Immature natural killer cell (primary cell): ENCODE results near the gene HMGXB4. TPM values are rescaled to one million over a fixed set of nuclear protein-coding genes. Genes with fewer than 3 reads are reported as not detected.

Experiments used
- DNase-seq, 3 donors: peaks; one replicate each; pipeline ENCODE4 v3.0.0; 2022; ENCODE audit warnings: mixed read lengths in 1 of 3
- H3K27ac Mint-ChIP-seq, 6 donors: one replicate each; pipeline ENCODE4 v1.8.0; 2020; ENCODE audit warnings: mixed read lengths in 6 of 6, mild to moderate bottlenecking in 5 of 6, inconsistent platforms in 4 of 6, moderate library complexity in 3 of 6
- H3K27me3 Mint-ChIP-seq, 3 donors: one replicate each; pipeline ENCODE4 v1.8.0; 2020 to 2021; ENCODE audit warnings: low read depth in 3 of 3, mild to moderate bottlenecking in 3 of 3, mixed read lengths in 3 of 3, moderate library complexity in 3 of 3, inconsistent platforms in 1 of 3
- H3K36me3 Mint-ChIP-seq, 3 donors: one replicate each; pipeline ENCODE4 v1.8.0; 2020; ENCODE audit warnings: mixed read lengths in 3 of 3, inconsistent platforms in 2 of 3, mild to moderate bottlenecking in 2 of 3
- H3K4me1 Mint-ChIP-seq, 2 donors: one replicate each; pipeline ENCODE4 v1.8.0; 2020; ENCODE audit warnings: inconsistent platforms in 2 of 2, mild to moderate bottlenecking in 2 of 2, mixed read lengths in 2 of 2, moderate library complexity in 1 of 2
- H3K4me3 Mint-ChIP-seq, 5 donors: one replicate each; pipeline ENCODE4 v1.8.0; 2020; ENCODE audit warnings: mild to moderate bottlenecking in 5 of 5, mixed read lengths in 5 of 5, inconsistent platforms in 3 of 5, moderate library complexity in 3 of 5
- H3K9me3 Mint-ChIP-seq, 6 donors: one replicate each; pipeline ENCODE4 v1.8.0; 2020; ENCODE audit warnings: mild to moderate bottlenecking in 6 of 6, mixed read lengths in 6 of 6, inconsistent platforms in 4 of 6, moderate library complexity in 3 of 6
- polyA plus RNA-seq, 3 donors: library from polyadenylated mRNA; unstranded; fragments of 300-500 nt; fragmentation: Illumina TruSeq; gene quantifications; one replicate each; pipeline ENCODE4 v1.2.3, GENCODE V29; 2021

HMGXB4 gene
- polyA plus RNA-seq, 3 donors from 2014 or later: 13.1 to 16.0 (median 15.3) TPM

- H3K36me3 Mint-ChIP-seq: peaks cover 4 to 20% (median 17%) of the 10 kb centered on the region in 3 donors
- no peak overlapping the region for H3K27ac Mint-ChIP-seq
- H3K9me3 Mint-ChIP-seq: no peaks in the 10 kb centered on the region
- peaks cover 5 to 8% of the 10 kb centered on the region in 2 donors for H3K4me1 Mint-ChIP-seq
- H3K27me3 Mint-ChIP-seq: peaks cover 0 to 1% (median 0%) of the 10 kb centered on the region in 3 donors
- DNase-seq: no peak
- no peak overlapping the region for H3K4me3 Mint-ChIP-seq
Measured at GRCh38 chr22:35275580-35275979, 18.3 kb downstream of the HMGXB4 start.

DNA sequence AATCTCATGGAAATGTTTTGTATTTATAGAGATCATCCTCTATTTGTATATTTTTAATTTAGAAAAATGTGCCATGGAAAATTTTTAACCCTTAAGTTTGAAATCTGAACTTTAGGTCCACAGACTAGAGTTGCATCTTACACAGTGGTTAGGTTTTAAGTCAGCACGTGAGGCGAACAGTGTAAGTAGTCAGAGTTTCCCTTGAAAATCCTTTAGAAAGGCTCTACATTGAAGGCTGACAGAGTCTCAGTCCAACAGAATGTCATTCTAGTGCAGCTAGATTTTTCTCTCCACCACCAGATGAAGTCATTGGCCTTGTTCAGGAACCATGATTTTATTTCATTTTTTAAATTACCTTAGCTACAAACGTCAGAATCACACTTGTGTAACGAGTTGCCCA, 18.7 kb downstream of the HMGXB4 start:
- peaks cover 5 to 8% of the 10 kb centered on the region in 2 donors for H3K4me1 Mint-ChIP-seq
- H3K9me3 Mint-ChIP-seq: no peaks in the 10 kb centered on the region
- peaks cover 0 to 1% (median 0%) of the 10 kb centered on the region in 3 donors for H3K27me3 Mint-ChIP-seq
- no peak overlapping the region for H3K4me3 Mint-ChIP-seq
- DNase-seq: no peak
- H3K27ac Mint-ChIP-seq: no peak overlapping the region
- H3K36me3 Mint-ChIP-seq: peaks cover 4 to 20% (median 18%) of the 10 kb centered on the region in 3 donors

DNA sequence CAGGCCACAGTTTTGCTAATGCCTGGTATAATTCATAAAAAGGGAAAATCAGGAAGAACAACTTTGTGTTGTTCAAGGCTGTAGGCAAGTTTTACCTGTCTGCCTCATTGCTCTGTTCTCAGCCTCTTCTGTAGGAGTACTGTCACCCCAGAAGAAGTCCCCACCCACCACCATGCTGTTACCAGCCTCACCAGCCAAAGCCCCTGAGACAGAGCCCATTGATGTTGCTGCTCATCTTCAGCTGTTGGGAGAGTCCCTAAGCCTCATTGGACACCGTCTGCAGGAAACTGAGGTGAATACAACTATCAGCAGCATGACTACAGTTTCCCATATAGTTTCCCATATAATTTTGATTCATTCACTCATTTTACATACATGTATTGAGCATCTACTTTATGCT, 30.8 kb downstream of the HMGXB4 start:
- no peaks in the 10 kb centered on the region for H3K9me3 Mint-ChIP-seq
- H3K27ac Mint-ChIP-seq: no peak overlapping the region
- H3K36me3 Mint-ChIP-seq: peaks cover 14 to 48% (median 21%) of the 10 kb centered on the region in 3 donors
- H3K4me3 Mint-ChIP-seq: no peak overlapping the region
- H3K4me1 Mint-ChIP-seq: no peaks in the 10 kb centered on the region
- H3K27me3 Mint-ChIP-seq: no peaks in the 10 kb centered on the region
- no peak for DNase-seq

GRCh38 chr22:35292786-35293185, 35.5 kb downstream of the HMGXB4 start:
- Mint-ChIP-seq H3K27ac (no peak overlapping the region), H3K4me3 (no peak overlapping the region), H3K4me1 (no peaks in the 10 kb centered on the region), H3K36me3 (peaks cover 11 to 39% (median 24%) of the 10 kb centered on the region in 3 donors), H3K9me3 (no peaks in the 10 kb centered on the region), H3K27me3 (peaks cover 0 to 2% (median 0%) of the 10 kb centered on the region in 3 donors)
- DNase-seq: no peak

DNA sequence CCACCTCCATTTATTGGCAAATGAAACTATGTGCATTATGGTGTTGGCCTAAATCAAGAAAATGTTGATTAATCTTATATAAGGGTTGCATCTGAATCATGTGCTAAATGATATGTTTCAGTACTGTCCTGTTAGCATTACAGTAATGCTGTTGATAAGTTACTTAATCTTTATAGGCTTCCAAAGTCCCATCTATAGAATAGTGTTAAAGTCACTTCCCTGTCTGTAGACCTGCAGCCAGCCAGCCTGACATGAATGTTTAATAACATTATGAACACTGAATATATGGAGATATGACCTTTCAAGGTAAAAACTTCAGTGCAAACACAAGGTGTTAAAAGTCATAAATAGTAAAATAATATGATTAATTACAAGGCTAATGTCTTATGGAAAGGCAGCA, 38.8 kb downstream of the HMGXB4 start:
- Mint-ChIP-seq H3K9me3 (no peaks in the 10 kb centered on the region), H3K36me3 (peaks cover 7 to 21% (median 18%) of the 10 kb centered on the region in 3 donors), H3K4me1 (peaks cover 11 to 20% of the 10 kb centered on the region in 2 donors), H3K4me3 (no peak overlapping the region), H3K27me3 (peaks cover 8 to 16% (median 8%) of the 10 kb centered on the region in 3 donors), H3K27ac (peak overlapping the region in 1 of 6 donors; percentile 61)
- no peak for DNase-seq

- Mint-ChIP-seq H3K27ac (peak overlapping the region; percentile 93 to 99 (median 98)), H3K4me3 (peak overlapping the region; percentile 96 to 99 (median 97)), H3K27me3 (peaks cover 8 to 16% (median 10%) of the 10 kb centered on the region in 3 donors), H3K4me1 (peaks cover 18 to 28% of the 10 kb centered on the region in 2 donors), H3K36me3 (peaks cover 0 to 6% (median 0%) of the 10 kb centered on the region in 3 donors), H3K9me3 (no peaks in the 10 kb centered on the region)
- DNase-seq: no peak
Measured at GRCh38 chr22:35299217-35299672, 42.0 kb downstream of the HMGXB4 start.

DNA sequence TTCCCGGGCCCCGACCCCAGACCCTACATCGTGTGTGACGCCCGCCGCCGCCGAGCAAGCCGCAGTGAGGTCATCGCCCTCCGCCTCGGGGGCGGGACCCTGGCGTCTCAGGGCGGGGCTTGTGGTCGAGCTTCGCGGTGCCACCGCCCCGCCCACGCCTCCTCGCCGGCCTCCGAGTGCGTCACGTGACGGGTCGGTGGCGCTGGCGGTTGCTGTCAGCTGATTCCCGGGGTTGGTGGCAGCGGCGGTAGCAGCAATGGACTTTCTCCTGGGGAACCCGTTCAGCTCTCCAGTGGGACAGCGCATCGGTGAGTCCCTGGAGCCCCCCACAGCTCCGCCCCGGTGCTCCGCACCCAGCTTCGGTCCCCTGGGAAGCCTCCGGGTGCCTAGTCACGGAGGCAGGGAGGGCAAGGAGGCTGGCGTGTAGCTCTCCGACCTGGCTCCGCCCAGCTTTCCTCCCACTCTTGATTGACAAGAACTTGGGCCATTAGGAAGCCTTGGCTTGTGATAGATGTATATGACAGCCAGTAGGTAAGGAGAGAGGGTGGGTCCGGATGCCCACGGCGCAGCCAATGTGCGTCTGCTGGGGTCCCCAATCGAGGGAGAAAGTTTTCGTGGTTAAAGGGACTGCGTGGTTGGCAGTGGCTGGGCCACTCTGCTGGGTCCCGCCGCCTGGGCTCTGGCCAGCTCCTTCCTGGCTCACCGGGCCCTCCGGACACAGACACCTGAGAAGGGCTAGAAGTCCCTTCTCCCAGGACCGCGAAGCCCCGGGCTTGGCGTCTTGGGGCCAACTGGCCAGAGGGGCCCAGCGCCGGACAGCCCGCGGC, 42.6 kb downstream of the HMGXB4 start, which contains the start of gene TOM1:
TSS of gene TOM1 (plus strand) at position 222 of the 827 bp plus-strand sequence. CDS start at position 257, 35 bp downstream.
- Mint-ChIP-seq H3K36me3 (peaks cover 0 to 3% (median 0%) of the 10 kb centered on the region in 3 donors), H3K4me3 (peak within 1 kb of the TSS; percentile 96 to 99 (median 97)), H3K27me3 (peaks cover 8 to 16% (median 10%) of the 10 kb centered on the region in 3 donors), H3K27ac (peak within 1 kb of the TSS; percentile 93 to 99 (median 98)), H3K4me1 (peaks cover 20 to 28% of the 10 kb centered on the region in 2 donors), H3K9me3 (no peaks in the 10 kb centered on the region)
- peak; percentile 98 to 99 (median 98) for DNase-seq

DNA sequence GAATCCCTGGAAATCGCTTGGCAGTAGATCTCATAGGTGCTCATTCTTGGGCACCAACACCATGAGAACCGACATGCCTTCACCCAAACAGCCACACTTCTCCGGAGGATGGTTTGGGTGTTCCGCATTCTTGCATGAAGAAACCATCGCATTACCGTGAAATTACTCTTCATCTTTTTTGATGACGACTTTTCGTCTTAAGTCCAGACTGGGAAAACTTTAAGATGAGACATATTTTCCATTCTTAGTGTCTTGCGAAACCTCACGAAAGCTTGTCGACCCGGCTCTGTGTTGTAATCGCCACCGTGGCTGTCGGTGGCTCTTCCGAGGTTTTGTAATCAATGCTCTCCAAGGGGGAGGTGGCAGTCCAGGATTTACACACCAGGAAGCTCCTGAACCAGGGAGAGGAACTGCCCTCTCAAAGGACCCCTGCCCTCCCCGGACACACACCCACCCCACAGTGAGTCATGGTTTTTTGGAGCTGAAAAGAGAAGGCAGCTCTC, 44.1 kb downstream of the HMGXB4 start:
- H3K9me3 Mint-ChIP-seq: no peaks in the 10 kb centered on the region
- peak overlapping the region; percentile 25 to 98 (median 79) for H3K27ac Mint-ChIP-seq
- peaks cover 31 to 39% of the 10 kb centered on the region in 2 donors for H3K4me1 Mint-ChIP-seq
- peaks cover 8 to 16% (median 10%) of the 10 kb centered on the region in 3 donors for H3K27me3 Mint-ChIP-seq
- H3K36me3 Mint-ChIP-seq: no peaks in the 10 kb centered on the region
- H3K4me3 Mint-ChIP-seq: peak overlapping the region; percentile 68 to 99 (median 96)
- no peak for DNase-seq

DNA sequence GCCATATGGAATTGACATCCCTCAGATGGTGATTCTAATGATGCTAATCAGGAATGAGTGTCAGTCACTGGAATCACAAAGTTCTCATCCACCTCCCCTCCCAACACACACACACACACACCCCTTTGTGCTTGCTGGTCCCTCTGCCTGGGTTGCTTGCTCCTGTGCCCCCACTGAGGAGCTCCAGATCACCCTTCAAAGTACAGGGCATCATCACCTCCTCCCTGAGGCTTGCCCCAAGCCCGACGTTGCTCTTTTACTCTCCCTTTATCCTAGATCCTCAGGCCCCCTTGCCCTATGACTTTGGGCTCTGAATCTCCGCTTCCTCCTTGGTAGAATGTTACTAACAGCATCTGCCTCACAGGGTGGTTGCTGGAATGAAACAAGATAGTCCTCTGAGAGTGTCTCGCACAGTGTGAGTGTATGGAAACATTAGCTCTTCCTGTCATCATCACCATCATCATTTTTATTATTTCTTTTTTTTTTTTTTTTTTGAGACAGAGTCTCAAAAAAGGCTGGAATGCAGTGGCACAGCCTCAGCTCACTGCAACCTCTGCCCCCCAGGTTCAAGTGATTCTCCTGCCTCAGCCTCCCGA, 45.8 kb downstream of the HMGXB4 start:
- H3K4me3 Mint-ChIP-seq: peak overlapping the region in 1 of 5 donors; percentile 41

DNA sequence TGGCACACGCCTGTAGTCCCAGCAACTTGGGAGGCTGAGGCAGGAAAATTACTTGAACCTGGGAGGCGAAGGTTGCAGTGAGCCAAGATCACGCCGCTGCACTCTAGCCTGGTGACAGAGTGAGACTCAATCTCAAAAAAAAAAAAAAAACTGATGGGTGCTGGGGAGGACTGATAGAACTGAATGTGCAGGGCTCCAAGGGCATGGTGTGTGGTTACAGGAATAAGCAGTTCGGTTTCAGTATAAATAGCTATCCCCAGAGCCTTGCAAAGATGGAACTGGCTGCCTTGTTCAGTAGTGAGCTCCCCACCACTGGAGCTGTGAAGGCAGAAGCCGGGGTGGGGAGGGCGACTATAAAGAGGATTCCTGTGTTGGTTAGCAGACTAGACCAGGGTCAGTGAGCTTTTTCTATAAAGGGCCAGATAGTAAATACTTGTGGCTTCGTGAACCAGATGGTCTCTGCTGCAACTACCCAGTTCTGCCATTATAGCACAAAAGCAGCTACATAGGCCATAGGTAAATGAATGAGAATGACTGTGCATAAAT, 48.3 kb downstream of the HMGXB4 start:
- no peak for DNase-seq
- peaks cover 56 to 65% of the 10 kb centered on the region in 2 donors for H3K4me1 Mint-ChIP-seq
- H3K9me3 Mint-ChIP-seq: no peaks in the 10 kb centered on the region
- peak overlapping the region in 1 of 6 donors; percentile 22 for H3K27ac Mint-ChIP-seq
- no peaks in the 10 kb centered on the region for H3K36me3 Mint-ChIP-seq
- H3K27me3 Mint-ChIP-seq: peaks cover 0 to 2% (median 0%) of the 10 kb centered on the region in 3 donors
- no peak overlapping the region for H3K4me3 Mint-ChIP-seq

More for the DNA sequence above, 45.8 kb downstream of the HMGXB4 start:
- DNase-seq: no peak
- peaks cover 8 to 13% (median 10%) of the 10 kb centered on the region in 3 donors for H3K27me3 Mint-ChIP-seq
- H3K27ac Mint-ChIP-seq: peak overlapping the region in 2 of 6 donors; percentile 47 to 53
- peaks cover 46 to 56% of the 10 kb centered on the region in 2 donors for H3K4me1 Mint-ChIP-seq
- no peaks in the 10 kb centered on the region for H3K9me3 Mint-ChIP-seq
- no peaks in the 10 kb centered on the region for H3K36me3 Mint-ChIP-seq

GRCh38 chr22:35306350-35306967, 49.2 kb downstream of the HMGXB4 start:
- H3K4me3 Mint-ChIP-seq: peak overlapping the region in 2 of 5 donors; percentile 1 to 19
- DNase-seq: no peak
- H3K36me3 Mint-ChIP-seq: no peaks in the 10 kb centered on the region
- peaks cover 0 to 2% (median 0%) of the 10 kb centered on the region in 3 donors for H3K27me3 Mint-ChIP-seq
- peak overlapping the region in 5 of 6 donors; percentile 39 to 59 (median 54) for H3K27ac Mint-ChIP-seq
- H3K9me3 Mint-ChIP-seq: no peaks in the 10 kb centered on the region
- H3K4me1 Mint-ChIP-seq: peaks cover 54 to 65% of the 10 kb centered on the region in 2 donors

- DNase-seq: no peak
- Mint-ChIP-seq H3K4me3 (no peak overlapping the region), H3K4me1 (peaks cover 52 to 64% of the 10 kb centered on the region in 2 donors), H3K27me3 (peaks cover 0 to 2% (median 0%) of the 10 kb centered on the region in 3 donors), H3K9me3 (no peaks in the 10 kb centered on the region), H3K27ac (peak overlapping the region in 1 of 6 donors; percentile 54), H3K36me3 (no peaks in the 10 kb centered on the region)
Measured at GRCh38 chr22:35307372-35307771, 50.1 kb downstream of the HMGXB4 start.

- Mint-ChIP-seq H3K4me1 (peaks cover 55 to 69% of the 10 kb centered on the region in 2 donors), H3K27me3 (peaks cover 0 to 3% (median 0%) of the 10 kb centered on the region in 3 donors), H3K9me3 (no peaks in the 10 kb centered on the region), H3K36me3 (no peaks in the 10 kb centered on the region), H3K4me3 (no peak overlapping the region), H3K27ac (peak overlapping the region in 1 of 6 donors; percentile 54)
- no peak for DNase-seq
Measured at GRCh38 chr22:35307892-35308291, 50.6 kb downstream of the HMGXB4 start.
